GM12875 (cell line): ENCODE measurements around the gene ARL6.
"Not testable (repeated sequence)": the region's sequence is repeated elsewhere in the genome, so short reads cannot be mapped to it uniquely, and the experiment has no call there.

Experiments used
- H3K4me3 ChIP-seq: one replicate; pipeline ENCODE4 v1.5.1; 2011; ENCODE audit warnings: low read depth, low read length, control low read depth
- TF ChIP-seq, protein P1 (sequence below): IDR thresholded peaks from 2 replicates; pipeline ENCODE4 v1.5.1; 2011; ENCODE audit warnings: low read depth, mild to moderate bottlenecking, control low read depth, inconsistent platforms, low read length, moderate library complexity, borderline replicate concordance; ENCODE audit not compliant: insufficient read depth

Gene ARL6

DNA sequence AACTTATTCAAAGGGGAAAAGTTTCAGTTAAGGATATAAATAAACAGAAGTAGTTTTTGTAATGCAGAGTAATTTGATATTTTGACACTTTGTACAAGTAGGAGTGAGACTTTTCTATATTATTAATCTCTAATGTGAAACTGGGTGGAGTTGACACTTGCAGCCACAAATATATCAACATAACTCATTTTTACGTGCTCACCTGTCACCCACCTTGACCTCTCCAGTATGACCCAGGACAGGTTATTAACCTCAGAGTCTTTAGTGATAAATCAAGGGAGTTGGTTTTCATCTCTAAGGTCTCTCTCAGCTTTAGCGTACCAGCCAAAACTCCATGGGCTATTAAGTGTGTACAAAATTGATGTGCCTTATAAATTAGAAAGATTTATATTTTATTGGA, 64.6 kb downstream of the ARL6 start:
- H3K4me3 ChIP-seq, result no peak overlapping the region
- TF ChIP-seq, protein P1, sequence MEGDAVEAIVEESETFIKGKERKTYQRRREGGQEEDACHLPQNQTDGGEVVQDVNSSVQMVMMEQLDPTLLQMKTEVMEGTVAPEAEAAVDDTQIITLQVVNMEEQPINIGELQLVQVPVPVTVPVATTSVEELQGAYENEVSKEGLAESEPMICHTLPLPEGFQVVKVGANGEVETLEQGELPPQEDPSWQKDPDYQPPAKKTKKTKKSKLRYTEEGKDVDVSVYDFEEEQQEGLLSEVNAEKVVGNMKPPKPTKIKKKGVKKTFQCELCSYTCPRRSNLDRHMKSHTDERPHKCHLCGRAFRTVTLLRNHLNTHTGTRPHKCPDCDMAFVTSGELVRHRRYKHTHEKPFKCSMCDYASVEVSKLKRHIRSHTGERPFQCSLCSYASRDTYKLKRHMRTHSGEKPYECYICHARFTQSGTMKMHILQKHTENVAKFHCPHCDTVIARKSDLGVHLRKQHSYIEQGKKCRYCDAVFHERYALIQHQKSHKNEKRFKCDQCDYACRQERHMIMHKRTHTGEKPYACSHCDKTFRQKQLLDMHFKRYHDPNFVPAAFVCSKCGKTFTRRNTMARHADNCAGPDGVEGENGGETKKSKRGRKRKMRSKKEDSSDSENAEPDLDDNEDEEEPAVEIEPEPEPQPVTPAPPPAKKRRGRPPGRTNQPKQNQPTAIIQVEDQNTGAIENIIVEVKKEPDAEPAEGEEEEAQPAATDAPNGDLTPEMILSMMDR, result no peak

DNA sequence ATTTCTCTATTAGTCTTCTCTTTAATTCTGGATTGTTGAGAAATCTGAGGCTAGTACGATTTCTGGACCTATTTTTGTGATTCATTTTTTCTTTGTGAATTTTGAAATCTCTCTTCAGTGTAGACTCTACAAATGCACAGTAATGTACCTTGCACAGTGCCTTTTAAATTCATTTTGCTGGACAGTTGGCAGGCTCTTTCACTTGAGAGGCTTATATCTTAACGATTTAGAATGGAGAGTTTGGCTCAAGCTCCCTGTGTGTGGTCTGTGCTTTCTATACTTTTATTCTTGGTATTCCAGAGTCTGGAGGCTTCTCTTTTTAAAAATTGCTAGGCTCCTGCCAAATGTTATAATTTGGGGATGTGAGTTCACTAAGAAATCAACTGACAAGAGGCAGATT, 66.1 kb downstream of the ARL6 start:
- TF ChIP-seq, protein P1, result no peak
- H3K4me3 ChIP-seq, result no peak overlapping the region

DNA sequence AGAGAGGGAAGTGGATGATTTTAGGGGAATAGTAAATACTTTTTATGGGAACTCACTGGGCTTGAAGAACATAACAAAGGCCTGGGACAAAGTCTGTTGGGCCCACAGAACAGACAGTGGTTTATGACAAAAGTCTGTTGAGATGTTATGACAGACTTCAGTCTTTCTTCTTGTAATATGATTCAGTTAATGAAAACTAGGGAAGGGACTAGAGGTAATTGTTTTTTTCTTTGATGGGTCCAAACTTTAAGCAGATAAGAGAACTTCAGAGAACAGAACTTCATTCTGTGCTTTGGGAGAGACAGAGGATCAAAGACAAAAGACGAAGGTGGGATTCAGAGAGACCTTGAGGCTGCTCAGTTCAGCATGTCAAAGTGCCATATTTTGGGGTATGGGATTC, 66.6 kb downstream of the ARL6 start:
- TF ChIP-seq, protein P1, result no peak
- H3K4me3 ChIP-seq, result no peak overlapping the region

DNA sequence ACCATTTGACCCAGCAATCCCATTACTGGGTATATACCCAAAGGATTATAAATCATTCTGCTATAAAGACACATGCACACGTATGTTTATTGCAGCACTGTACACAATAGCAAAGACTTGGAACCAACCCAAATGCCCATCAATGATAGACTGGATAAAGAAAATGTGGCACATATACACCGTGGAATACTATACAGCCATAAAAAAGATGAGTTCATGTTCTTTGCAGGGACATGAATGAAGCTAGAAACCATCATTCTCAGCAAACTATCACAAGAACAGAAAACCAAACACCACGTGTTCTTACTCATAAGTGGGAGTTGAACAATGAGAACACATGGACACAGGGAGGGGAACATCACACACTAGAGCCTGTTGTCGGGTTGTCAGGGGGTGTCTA, 68.6 kb downstream of the ARL6 start:
- not testable (repeated sequence) for H3K4me3 ChIP-seq

DNA sequence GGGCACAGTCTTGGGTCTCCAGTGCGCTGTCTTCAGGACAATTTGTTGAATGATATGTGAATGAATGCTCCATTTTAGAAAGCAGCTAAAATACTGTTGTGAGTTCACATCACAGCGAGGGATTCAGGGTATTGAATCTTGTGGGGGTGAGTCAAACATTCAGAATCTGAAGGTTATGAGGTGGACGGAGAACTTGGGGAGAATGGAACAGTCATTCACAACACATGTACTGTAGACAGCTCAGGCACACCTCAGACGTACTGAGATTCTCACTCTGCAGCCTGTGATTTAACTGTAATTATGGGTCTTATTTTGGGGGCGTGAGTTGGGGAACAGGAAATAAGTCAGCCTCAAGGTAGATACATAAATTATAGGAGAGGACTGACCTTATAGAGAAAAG, 71.2 kb downstream of the ARL6 start:
- TF ChIP-seq, protein P1, result no peak
- H3K4me3 ChIP-seq, result no peak overlapping the region

DNA sequence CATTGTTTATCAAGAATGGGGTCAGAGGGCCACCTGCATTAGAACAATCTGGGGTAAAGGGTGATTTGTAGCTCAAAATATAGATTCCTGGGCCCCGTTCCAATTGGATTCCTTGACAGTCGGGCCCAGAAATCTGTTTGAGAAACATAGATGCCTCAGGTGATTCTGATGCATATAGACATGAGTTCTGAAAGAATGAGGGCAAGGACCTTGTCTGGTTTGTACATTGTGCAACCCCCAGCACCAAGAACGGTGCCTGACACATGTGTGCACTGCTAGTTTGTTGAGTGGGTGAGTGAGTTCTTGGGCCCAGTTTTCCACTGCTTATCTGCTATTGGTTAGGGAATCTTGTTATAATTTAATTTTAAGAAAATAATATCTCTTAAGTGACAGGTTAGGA, 73.8 kb downstream of the ARL6 start:
- no peak overlapping the region for H3K4me3 ChIP-seq
- TF ChIP-seq, protein P1, result no peak

DNA sequence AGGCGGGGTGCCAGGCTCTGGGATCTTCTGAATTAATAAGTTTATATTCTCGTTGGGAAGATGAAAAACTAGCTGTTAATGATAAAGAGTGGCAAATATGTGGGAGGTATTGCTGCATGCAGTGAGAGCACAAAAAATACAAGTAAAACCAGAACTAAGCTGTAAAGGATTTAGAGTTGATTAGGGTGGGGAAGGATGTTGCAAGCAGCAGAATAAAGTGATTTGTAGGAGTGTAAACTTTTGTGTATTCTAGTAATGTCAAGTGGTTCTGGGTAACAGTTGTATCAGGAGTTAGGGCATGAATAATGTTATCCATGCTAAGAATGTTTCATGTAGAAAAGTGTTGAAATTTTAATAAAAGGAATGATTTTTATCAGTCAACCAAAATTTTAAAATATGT, 75.4 kb downstream of the ARL6 start:
- TF ChIP-seq, protein P1, result no peak
- no peak overlapping the region for H3K4me3 ChIP-seq

DNA sequence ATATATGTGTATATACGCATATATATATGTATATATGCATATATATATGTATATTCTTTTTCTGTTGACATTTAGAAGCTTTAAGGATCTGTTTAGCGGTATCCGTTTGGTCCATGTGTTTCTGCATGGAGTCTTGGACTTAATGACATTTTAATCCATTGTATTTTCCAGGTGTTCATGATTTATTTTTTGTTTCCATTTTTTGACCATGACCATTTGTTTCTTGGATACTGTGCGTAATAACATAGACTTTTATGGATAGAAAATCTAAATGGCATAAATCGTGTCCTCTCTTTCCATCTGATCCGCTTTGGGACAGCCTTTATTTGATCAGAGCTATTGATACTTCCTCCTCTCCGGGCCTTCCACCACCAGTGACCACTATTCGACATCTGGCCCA, 76.7 kb downstream of the ARL6 start:
- H3K4me3 ChIP-seq, result no peak overlapping the region
- TF ChIP-seq, protein P1, result no peak
